Neuron (in vitro differentiated cells): ENCODE data around the gene RAMP3.

Experiments
- H2AFZ ChIP-seq: one replicate; pipeline ENCODE4 v1.6.1; 2013; ENCODE audit warnings: low read depth, mild to moderate bottlenecking, inconsistent platforms, low read length, moderate library complexity
- H3K27me3 ChIP-seq: one replicate; pipeline ENCODE4 v1.6.1; 2013; ENCODE audit warnings: low read length; ENCODE audit not compliant: insufficient read depth
- H3K36me3 ChIP-seq: one replicate; pipeline ENCODE4 v1.6.1; 2013; ENCODE audit warnings: low read length; ENCODE audit not compliant: insufficient read depth
- H3K4me1 ChIP-seq: one replicate; pipeline ENCODE4 v1.6.1; 2013; ENCODE audit warnings: low read length; ENCODE audit not compliant: insufficient read depth
- H3K4me3 ChIP-seq: 2 replicates; pipeline ENCODE4 v1.5.1; 2013; ENCODE audit warnings: mild to moderate bottlenecking, low read length, moderate library complexity
- H3K9me3 ChIP-seq: one replicate; pipeline ENCODE4 v1.6.1; 2013; ENCODE audit warnings: low read length

The RAMP3 gene

GRCh38 chr7:45189151-45189970 is 31.8 kb downstream of the RAMP3 start:
- Histone ChIP-seq H3K36me3 (no peaks in the 10 kb centered on the region), H3K27me3 (no peaks in the 10 kb centered on the region), H3K4me1 (peaks cover 10% of the 10 kb centered on the region), H3K4me3 (no peak overlapping the region), H2AFZ (no peak overlapping the region), H3K9me3 (no peaks in the 10 kb centered on the region)

DNA sequence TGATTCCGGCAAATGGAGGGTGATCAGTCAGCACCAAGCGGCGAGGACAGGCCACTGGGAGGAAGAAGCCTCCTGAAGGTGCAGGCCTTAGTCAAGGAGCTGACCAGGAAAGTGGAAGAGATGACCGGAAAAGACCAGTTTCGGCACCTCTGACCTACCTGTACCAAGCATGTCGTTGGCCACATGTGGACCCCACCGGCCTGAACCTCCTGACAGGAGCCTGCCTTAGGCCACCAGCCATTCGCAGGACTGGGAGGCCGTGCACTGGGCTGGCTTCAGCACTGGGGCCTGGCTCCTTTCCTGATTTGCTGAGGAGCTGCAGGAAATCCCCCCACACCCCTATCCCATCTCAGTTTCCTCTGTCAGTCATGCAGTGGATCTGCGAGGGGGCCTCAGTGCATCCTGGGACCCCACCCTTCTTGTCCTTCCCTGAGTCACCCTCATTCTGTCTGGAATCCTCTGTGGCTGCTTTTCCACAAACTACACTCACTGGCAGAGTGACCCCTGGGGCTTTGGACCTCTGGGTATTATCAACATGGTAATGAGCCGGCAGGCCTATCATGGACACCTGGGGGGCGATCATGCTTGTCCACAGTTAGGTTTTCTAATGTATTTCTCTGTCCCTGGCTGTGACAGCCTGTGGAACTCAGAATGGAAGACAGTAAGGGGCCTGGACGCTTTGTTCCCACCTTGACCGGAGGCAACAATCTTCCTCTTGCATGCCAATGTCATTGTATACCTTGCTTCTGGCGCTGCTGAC is 33.0 kb downstream of the RAMP3 start:
- Histone ChIP-seq H3K27me3 (no peaks in the 10 kb centered on the region), H3K4me3 (no peak overlapping the region), H3K4me1 (peaks cover 10% of the 10 kb centered on the region), H3K36me3 (no peaks in the 10 kb centered on the region), H2AFZ (no peak overlapping the region), H3K9me3 (no peaks in the 10 kb centered on the region)

DNA sequence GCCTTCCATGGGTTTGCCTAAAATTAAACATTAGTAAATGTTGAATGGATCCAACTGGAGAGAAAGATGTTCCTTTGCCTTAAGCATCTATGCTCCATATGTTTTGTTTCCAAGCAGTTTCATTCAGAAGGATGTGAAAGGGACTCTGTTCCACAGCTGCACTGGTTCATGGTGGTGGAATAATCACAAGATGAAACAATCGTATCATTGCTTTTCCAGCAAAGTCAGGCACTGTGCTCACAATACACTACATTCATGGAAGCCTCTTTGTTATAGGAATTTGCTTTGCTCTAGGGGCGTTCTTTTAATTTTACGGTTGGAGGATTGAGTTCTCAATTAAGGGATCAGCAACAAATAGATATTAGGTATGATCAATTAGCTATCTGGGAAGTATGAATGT is 33.8 kb downstream of the RAMP3 start:
- peaks cover 10% of the 10 kb centered on the region for H3K4me1 ChIP-seq
- H3K4me3 ChIP-seq, result no peak overlapping the region
- no peak overlapping the region for H2AFZ ChIP-seq
- H3K36me3 ChIP-seq, result no peaks in the 10 kb centered on the region
- no peaks in the 10 kb centered on the region for H3K27me3 ChIP-seq
- H3K9me3 ChIP-seq, result no peaks in the 10 kb centered on the region

- no peaks in the 10 kb centered on the region for H3K27me3 ChIP-seq
- H3K9me3 ChIP-seq, result no peaks in the 10 kb centered on the region
- H2AFZ ChIP-seq, result no peak overlapping the region
- H3K4me1 ChIP-seq, result peaks cover 10% of the 10 kb centered on the region
- no peaks in the 10 kb centered on the region for H3K36me3 ChIP-seq
- H3K4me3 ChIP-seq, result no peak overlapping the region
Observed at GRCh38 chr7:45192621-45193041, 35.0 kb downstream of the RAMP3 start.

DNA sequence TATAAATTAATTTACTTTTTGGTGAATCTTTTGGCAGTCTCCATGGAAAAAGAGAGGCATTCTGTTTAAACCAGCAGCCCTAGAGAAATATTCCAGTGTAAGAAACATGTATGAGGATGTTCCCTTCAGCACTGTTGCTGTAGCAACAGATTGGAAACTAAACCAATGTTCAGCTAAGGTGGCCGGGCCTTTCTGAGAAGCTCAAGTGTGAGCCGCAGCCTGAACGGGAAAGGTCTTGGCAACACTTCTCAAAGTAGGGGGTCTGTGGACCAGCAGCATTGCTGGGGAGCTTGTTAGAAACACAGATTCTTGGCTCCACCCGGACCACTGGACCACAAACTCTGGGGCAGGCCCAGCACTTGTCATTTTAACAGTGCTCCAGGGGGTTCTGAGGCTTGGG is 36.2 kb downstream of the RAMP3 start:
- Histone ChIP-seq H2AFZ (no peak overlapping the region), H3K4me1 (peaks cover 10% of the 10 kb centered on the region), H3K27me3 (no peaks in the 10 kb centered on the region), H3K4me3 (no peak overlapping the region), H3K9me3 (no peaks in the 10 kb centered on the region), H3K36me3 (no peaks in the 10 kb centered on the region)

GRCh38 chr7:45196374-45196773 is 38.8 kb downstream of the RAMP3 start:
- H3K4me3 ChIP-seq, result no peak overlapping the region
- no peaks in the 10 kb centered on the region for H3K36me3 ChIP-seq
- H3K27me3 ChIP-seq, result no peaks in the 10 kb centered on the region
- no peaks in the 10 kb centered on the region for H3K4me1 ChIP-seq
- no peaks in the 10 kb centered on the region for H3K9me3 ChIP-seq
- no peak overlapping the region for H2AFZ ChIP-seq

GRCh38 chr7:45197461-45197860 is 39.9 kb downstream of the RAMP3 start:
- H2AFZ ChIP-seq, result no peak overlapping the region
- no peaks in the 10 kb centered on the region for H3K4me1 ChIP-seq
- no peaks in the 10 kb centered on the region for H3K9me3 ChIP-seq
- no peaks in the 10 kb centered on the region for H3K27me3 ChIP-seq
- H3K4me3 ChIP-seq, result no peak overlapping the region
- H3K36me3 ChIP-seq, result no peaks in the 10 kb centered on the region

GRCh38 chr7:45198986-45199385 is 41.4 kb downstream of the RAMP3 start:
- no peaks in the 10 kb centered on the region for H3K9me3 ChIP-seq
- no peaks in the 10 kb centered on the region for H3K4me1 ChIP-seq
- H3K27me3 ChIP-seq, result no peaks in the 10 kb centered on the region
- no peak overlapping the region for H3K4me3 ChIP-seq
- H2AFZ ChIP-seq, result no peak overlapping the region
- H3K36me3 ChIP-seq, result no peaks in the 10 kb centered on the region

- no peaks in the 10 kb centered on the region for H3K4me1 ChIP-seq
- no peak overlapping the region for H3K4me3 ChIP-seq
- no peaks in the 10 kb centered on the region for H3K9me3 ChIP-seq
- H2AFZ ChIP-seq, result no peak overlapping the region
- no peaks in the 10 kb centered on the region for H3K36me3 ChIP-seq
- no peaks in the 10 kb centered on the region for H3K27me3 ChIP-seq
Observed at GRCh38 chr7:45199506-45199905, 41.9 kb downstream of the RAMP3 start.

GRCh38 chr7:45202625-45203024 is 45.0 kb downstream of the RAMP3 start:
- H3K4me1 ChIP-seq, result no peaks in the 10 kb centered on the region
- H3K4me3 ChIP-seq, result no peak overlapping the region
- H3K9me3 ChIP-seq, result no peaks in the 10 kb centered on the region
- no peak overlapping the region for H2AFZ ChIP-seq
- H3K36me3 ChIP-seq, result no peaks in the 10 kb centered on the region
- H3K27me3 ChIP-seq, result no peaks in the 10 kb centered on the region

GRCh38 chr7:45203036-45203435 is 45.4 kb downstream of the RAMP3 start:
- H3K36me3 ChIP-seq, result no peaks in the 10 kb centered on the region
- H3K27me3 ChIP-seq, result no peaks in the 10 kb centered on the region
- no peaks in the 10 kb centered on the region for H3K4me1 ChIP-seq
- no peak overlapping the region for H2AFZ ChIP-seq
- no peak overlapping the region for H3K4me3 ChIP-seq
- no peaks in the 10 kb centered on the region for H3K9me3 ChIP-seq

GRCh38 chr7:45203459-45203858 is 45.9 kb downstream of the RAMP3 start:
- Histone ChIP-seq H2AFZ (no peak overlapping the region), H3K4me1 (no peaks in the 10 kb centered on the region), H3K36me3 (no peaks in the 10 kb centered on the region), H3K4me3 (no peak overlapping the region), H3K27me3 (no peaks in the 10 kb centered on the region), H3K9me3 (no peaks in the 10 kb centered on the region)

DNA sequence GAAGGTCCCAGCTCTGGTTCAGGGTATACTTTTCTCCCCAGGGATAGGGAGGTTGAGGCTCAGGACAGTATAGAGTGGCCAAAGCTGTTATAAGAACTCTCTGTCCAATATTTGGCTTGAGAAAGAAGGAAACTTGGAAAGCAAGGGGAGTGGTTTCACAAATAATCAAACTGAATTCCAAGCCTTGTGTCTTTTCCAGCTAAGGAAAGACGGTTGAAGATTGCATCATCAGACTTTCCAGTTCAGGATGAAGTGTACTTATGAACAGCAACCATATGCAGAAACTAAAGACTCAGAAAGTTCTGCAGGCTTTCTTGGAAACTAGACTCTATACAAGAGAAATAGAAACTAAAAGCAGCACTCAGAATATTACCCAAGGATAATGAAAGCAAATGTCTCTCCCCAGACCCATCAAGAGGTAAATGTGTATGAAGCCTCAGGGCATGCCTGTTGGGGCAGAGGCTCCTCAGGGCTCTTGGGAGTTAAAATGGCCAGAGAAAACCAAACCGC is 46.4 kb downstream of the RAMP3 start:
- H2AFZ ChIP-seq, result no peak overlapping the region
- H3K27me3 ChIP-seq, result no peaks in the 10 kb centered on the region
- H3K4me3 ChIP-seq, result no peak overlapping the region
- H3K4me1 ChIP-seq, result no peaks in the 10 kb centered on the region
- no peaks in the 10 kb centered on the region for H3K36me3 ChIP-seq
- no peaks in the 10 kb centered on the region for H3K9me3 ChIP-seq
